Naive thymus-derived CD4-positive, alpha-beta T cell (primary cell): ENCODE results near the gene TIAM1. TPM values are rescaled to one million over a fixed set of nuclear protein-coding genes. Genes with fewer than 3 reads are reported as not detected.

Experiments used
- ATAC-seq: fragments of 150-1000 bp; cut with Tn5 transposase; 2 replicates; pipeline ENCODE4 v1.10.0; 2021; ENCODE audit warnings: mild to moderate bottlenecking, moderate library complexity
- CTCF ChIA-PET: fragments of 350-600 bp; sonication (Branson Sonifier 250); formaldehyde crosslinking; loops from one replicate; lab custom pipeline; 2021; ENCODE audit warnings: antibody characterized with exemption; lab: Charles Lee
- POLR2A ChIA-PET: fragments of 350-600 bp; sonication (Branson Sonifier 250); formaldehyde crosslinking; loops from one replicate; lab custom pipeline; 2021; ENCODE audit warnings: antibody characterized with exemption, inconsistent platforms; lab: Charles Lee
- DNase-seq, 9 donors: peaks; one replicate each; pipeline versions ENCODE4 v3.0.0 to v3.0.0-alpha.2; 2020 to 2022; ENCODE audit warnings: mixed read lengths in 1 of 9
- H3K27ac ChIP-seq: one replicate; pipeline ENCODE4 v1.7.0; 2013; ENCODE audit warnings: mild to moderate bottlenecking, low read depth, low read length, moderate library complexity
- H3K27me3 ChIP-seq, 2 donors: one replicate each; pipeline ENCODE4 v1.7.0; 2013; ENCODE audit warnings: low read length in 2 of 2, mild to moderate bottlenecking in 2 of 2, moderate library complexity in 2 of 2; ENCODE audit not compliant: control insufficient read depth in 2 of 2, insufficient read depth in 2 of 2
- H3K36me3 ChIP-seq, 3 experiments: 1 replicate in 2 of 3; 2 replicates in 1 of 3; pipeline ENCODE4 v1.7.0; 2013; ENCODE audit warnings: low read length in 3 of 3, mild to moderate bottlenecking in 3 of 3, moderate library complexity in 1 of 3; ENCODE audit not compliant: insufficient read depth in 3 of 3, control insufficient read depth in 2 of 3
- H3K4me1 ChIP-seq, 2 donors: one replicate each; pipeline ENCODE4 v1.7.0; 2013; ENCODE audit warnings: low read length in 2 of 2, mild to moderate bottlenecking in 2 of 2, moderate library complexity in 1 of 2; ENCODE audit not compliant: control insufficient read depth in 2 of 2, insufficient read depth in 2 of 2
- H3K4me3 ChIP-seq: 2 replicates; pipeline ENCODE4 v1.7.0; 2013; ENCODE audit warnings: mild to moderate bottlenecking, low read length
- H3K9me3 ChIP-seq, 3 experiments: 1 replicate in 2 of 3; 2 replicates in 1 of 3; pipeline ENCODE4 v1.7.0; 2013; ENCODE audit warnings: low read length in 3 of 3; ENCODE audit not compliant: control insufficient read depth in 2 of 3
- H3K27ac Mint-ChIP-seq, 9 donors: one replicate each; pipeline ENCODE4 v1.8.0; 2020 to 2022; ENCODE audit warnings: mixed read lengths in 9 of 9, mild to moderate bottlenecking in 8 of 9, moderate library complexity in 5 of 9, inconsistent platforms in 2 of 9
- H3K27me3 Mint-ChIP-seq, 5 donors: one replicate each; pipeline ENCODE4 v1.8.0; 2021 to 2022; ENCODE audit warnings: mixed read lengths in 5 of 5, mild to moderate bottlenecking in 1 of 5
- H3K36me3 Mint-ChIP-seq, 5 donors: one replicate each; pipeline ENCODE4 v1.8.0; 2020 to 2022; ENCODE audit warnings: mixed read lengths in 5 of 5, mild to moderate bottlenecking in 3 of 5, inconsistent platforms in 1 of 5
- H3K4me1 Mint-ChIP-seq, 7 donors: one replicate each; pipeline ENCODE4 v1.8.0; 2020 to 2022; ENCODE audit warnings: mixed read lengths in 7 of 7, mild to moderate bottlenecking in 3 of 7, inconsistent platforms in 1 of 7
- H3K4me3 Mint-ChIP-seq, 10 donors: one replicate each; pipeline ENCODE4 v1.8.0; 2020 to 2022; ENCODE audit warnings: mild to moderate bottlenecking in 10 of 10, mixed read lengths in 10 of 10, moderate library complexity in 6 of 10, inconsistent platforms in 2 of 10
- H3K9me3 Mint-ChIP-seq, 11 donors: one replicate each; pipeline ENCODE4 v1.8.0; 2020 to 2022; ENCODE audit warnings: mixed read lengths in 11 of 11, mild to moderate bottlenecking in 4 of 11, inconsistent platforms in 1 of 11, moderate library complexity in 1 of 11
- intact Hi-C, 2 donors: fragments of 100-400 bp; cut with micrococcal nuclease; formaldehyde crosslinking; loops; one replicate each; pipeline ENCODE4 v1.15.1; 2023
- polyA plus RNA-seq, 2 donors: library from polyadenylated mRNA; unstranded; fragments of 300-500 nt; fragmentation: Illumina TruSeq; gene quantifications; one replicate each; pipeline ENCODE4 v1.2.3, GENCODE V29; 2021
- total RNA-seq, 6 experiments: library from RNA in 5 of 6; stranded (reverse) in 5 of 6; gene quantifications; 1 replicate in 5 of 6; 2 replicates in 1 of 6; pipeline ENCODE4 v1.2.3 and lab custom pipeline; 2021 to 2026

Gene TIAM1
- total and polyA plus RNA-seq, 7 experiments from 2014 or later = 24.8 to 103 (median 73.9) TPM

GRCh38 chr21:31164713-31165694, 179.1 kb downstream of the TIAM1 start:
- ATAC-seq = peak; percentile 45
- H3K36me3 Mint-ChIP-seq = peaks cover 4 to 28% (median 21%) of the 10 kb centered on the region in 5 donors
- intact Hi-C loops = loop anchor here in 1 of 2 donors (2.0 kb wide), 1 partner anchor 18 kb away; no protein-coding TSS in a partner anchor

DNA sequence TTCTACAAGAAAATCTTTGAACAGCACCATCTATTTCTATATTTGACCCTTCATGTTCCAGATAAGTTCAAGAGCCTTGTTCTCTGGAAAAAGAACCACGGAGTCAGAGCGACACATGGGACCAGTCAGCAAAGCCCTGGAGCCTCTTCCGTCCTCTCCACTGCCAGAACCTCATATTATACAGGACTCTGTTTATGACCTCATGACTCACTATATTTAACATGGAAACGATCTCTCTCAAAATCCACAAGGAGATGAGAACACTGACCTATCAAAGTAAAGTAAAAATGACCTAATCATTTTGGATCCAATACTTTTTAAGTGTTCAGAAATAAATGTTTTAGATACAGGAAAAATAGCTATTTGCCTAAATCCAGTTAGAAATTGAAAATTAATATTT, 181.2 kb downstream of the TIAM1 start:
- Histone ChIP-seq H3K36me3 (no peaks in the 10 kb centered on the region), H3K9me3 (no peaks in the 10 kb centered on the region), H3K4me1 (peaks cover 0 to 88% of the 10 kb centered on the region in 2 donors), H3K27me3 (no peaks in the 10 kb centered on the region), H3K27ac (peak overlapping the region; percentile 69), H3K4me3 (no peak overlapping the region)
- POLR2A ChIA-PET = interaction anchor here (1.5 to 11.8 kb wide), 3 partner anchors 16 to 30 kb away, joined by 3 to 332 read pairs (median 11); no protein-coding TSS in a partner anchor
- Mint-ChIP-seq H3K36me3 (peaks cover 0 to 38% (median 17%) of the 10 kb centered on the region in 5 donors), H3K4me3 (peak overlapping the region in 9 of 10 donors; percentile 34 to 88 (median 76)), H3K9me3 (no peaks in the 10 kb centered on the region), H3K27me3 (no peaks in the 10 kb centered on the region), H3K27ac (peak overlapping the region; percentile 4 to 98 (median 95)), H3K4me1 (peaks cover 55 to 99% (median 90%) of the 10 kb centered on the region in 7 donors)
- ATAC-seq (no peak), DNase-seq (no peak)
- intact Hi-C loops = loop anchor here in 1 of 2 donors (1.0 kb wide), 1 partner anchor 8 kb away; no protein-coding TSS in a partner anchor
- CTCF ChIA-PET = interaction anchor here (0.7 to 11.4 kb wide), 4 partner anchors 12 to 31 kb away, joined by 3 to 106 read pairs (median 12); no protein-coding TSS in a partner anchor

More at GRCh38 chr21:31164713-31165694, 179.1 kb downstream of the TIAM1 start:
- H3K27me3 ChIP-seq = no peaks in the 10 kb centered on the region
- peaks cover 55 to 97% (median 86%) of the 10 kb centered on the region in 7 donors for H3K4me1 Mint-ChIP-seq
- peaks cover 0 to 75% of the 10 kb centered on the region in 2 donors for H3K4me1 ChIP-seq
- ChIA-PET CTCF (interaction anchor here (0.6 to 2.0 kb wide), 4 partner anchors 10 to 439 kb away, joined by 4 to 13 read pairs (median 6); no protein-coding TSS in a partner anchor), POLR2A (interaction anchor here (0.8 to 3.1 kb wide), 12 partner anchors 9 to 32 kb away, joined by 3 to 16 read pairs (median 4); no protein-coding TSS in a partner anchor)
- peak overlapping the region in 9 of 10 donors; percentile 37 to 76 (median 64) for H3K4me3 Mint-ChIP-seq
- H3K27ac ChIP-seq = peak overlapping the region; percentile 46
- DNase-seq = peak in 1 of 9 donors; percentile 42
- no peaks in the 10 kb centered on the region for H3K9me3 ChIP-seq
- H3K9me3 Mint-ChIP-seq = no peaks in the 10 kb centered on the region
- H3K36me3 ChIP-seq = no peaks in the 10 kb centered on the region
- H3K27me3 Mint-ChIP-seq = no peaks in the 10 kb centered on the region
- H3K4me3 ChIP-seq = no peak overlapping the region
- peak overlapping the region; percentile 76 to 95 (median 90) for H3K27ac Mint-ChIP-seq

- Histone ChIP-seq H3K9me3 (no peaks in the 10 kb centered on the region), H3K4me1 (peaks cover 0 to 88% of the 10 kb centered on the region in 2 donors), H3K27ac (peak overlapping the region; percentile 69), H3K4me3 (no peak overlapping the region), H3K27me3 (no peaks in the 10 kb centered on the region), H3K36me3 (no peaks in the 10 kb centered on the region)
- no peaks in the 10 kb centered on the region for H3K27me3 Mint-ChIP-seq
- H3K4me1 Mint-ChIP-seq = peaks cover 54 to 99% (median 93%) of the 10 kb centered on the region in 7 donors
- intact Hi-C loops = no loop called here
- no peak for ATAC-seq
- H3K27ac Mint-ChIP-seq = peak overlapping the region; percentile 33 to 98 (median 95)
- no peak for DNase-seq
- ChIA-PET CTCF (interaction anchor here (0.7 to 11.4 kb wide), 7 partner anchors 13 to 419 kb away, joined by 3 to 106 read pairs (median 6); no protein-coding TSS in a partner anchor), POLR2A (interaction anchor here (0.7 to 11.8 kb wide), 7 partner anchors 8 to 1718 kb away, joined by 3 to 332 read pairs (median 3); no protein-coding TSS in a partner anchor)
- peak overlapping the region; percentile 34 to 88 (median 75) for H3K4me3 Mint-ChIP-seq
- no peaks in the 10 kb centered on the region for H3K9me3 Mint-ChIP-seq
- peaks cover 0 to 41% (median 17%) of the 10 kb centered on the region in 5 donors for H3K36me3 Mint-ChIP-seq
These were observed 181.9 kb downstream of the TIAM1 start for GRCh38 chr21:31162079-31162699.

- Mint-ChIP-seq H3K27me3 (no peaks in the 10 kb centered on the region), H3K27ac (peak overlapping the region; percentile 13 to 99 (median 95)), H3K4me1 (peaks cover 52 to 94% (median 92%) of the 10 kb centered on the region in 7 donors), H3K4me3 (peak overlapping the region; percentile 14 to 88 (median 77)), H3K9me3 (peaks cover 0 to 9% (median 0%) of the 10 kb centered on the region in 11 donors), H3K36me3 (peaks cover 0 to 45% (median 15%) of the 10 kb centered on the region in 5 donors)
- H3K9me3 ChIP-seq = peaks cover 0 to 2% (median 0%) of the 10 kb centered on the region in 3 experiments
- no peak overlapping the region for H3K4me3 ChIP-seq
- POLR2A ChIA-PET = interaction anchor here (1.0 to 11.8 kb wide), 6 partner anchors 9 to 398 kb away, joined by 3 to 332 read pairs (median 6); no protein-coding TSS in a partner anchor
- H3K36me3 ChIP-seq = no peaks in the 10 kb centered on the region
- ATAC-seq = peak; percentile 28
- intact Hi-C loops = loop anchor here in 1 of 2 donors (2.0 kb wide), 1 partner anchor 14 kb away; no protein-coding TSS in a partner anchor
- H3K27ac ChIP-seq = peak overlapping the region; percentile 69
- peak in 1 of 9 donors; percentile 35 for DNase-seq
- H3K4me1 ChIP-seq = peaks cover 0 to 84% of the 10 kb centered on the region in 2 donors
- CTCF ChIA-PET = interaction anchor here (1.0 to 11.4 kb wide), 6 partner anchors 14 to 420 kb away, joined by 3 to 106 read pairs (median 6); no protein-coding TSS in a partner anchor
- no peaks in the 10 kb centered on the region for H3K27me3 ChIP-seq
These were observed 182.9 kb downstream of the TIAM1 start for GRCh38 chr21:31161157-31161556.

- Histone ChIP-seq H3K27me3 (no peaks in the 10 kb centered on the region), H3K36me3 (peaks cover 0 to 3% (median 0%) of the 10 kb centered on the region in 3 experiments), H3K4me3 (peak overlapping the region; percentile 12), H3K9me3 (peaks cover 0 to 6% (median 0%) of the 10 kb centered on the region in 3 experiments), H3K4me1 (peaks cover 0 to 81% of the 10 kb centered on the region in 2 donors), H3K27ac (peak overlapping the region; percentile 69)
- Mint-ChIP-seq H3K9me3 (peaks cover 0 to 15% (median 3%) of the 10 kb centered on the region in 11 donors), H3K27ac (peak overlapping the region; percentile 83 to 99 (median 95)), H3K4me3 (peak overlapping the region; percentile 70 to 88 (median 78)), H3K27me3 (no peaks in the 10 kb centered on the region), H3K4me1 (peaks cover 49 to 92% (median 87%) of the 10 kb centered on the region in 7 donors), H3K36me3 (peaks cover 4 to 43% (median 23%) of the 10 kb centered on the region in 5 donors)
- intact Hi-C loops = loop anchor here (1.0 to 2.0 kb wide), 5 partner anchors 9 to 27 kb away; no protein-coding TSS in a partner anchor
- CTCF ChIA-PET = interaction anchor here (1.3 to 11.4 kb wide), 5 partner anchors 12 to 61 kb away, joined by 3 to 106 read pairs (median 11); no protein-coding TSS in a partner anchor
- ATAC-seq (no peak), DNase-seq (no peak)
- POLR2A ChIA-PET = interaction anchor here (0.7 to 11.8 kb wide), 7 partner anchors 10 to 502 kb away, joined by 3 to 332 read pairs (median 10); no protein-coding TSS in a partner anchor
These were observed 184.3 kb downstream of the TIAM1 start for GRCh38 chr21:31159808-31160207.
